NCI-H446 treated with DMSO at 0.1 percent for 48 hours (cell line): ENCODE data around the gene QPRT.
"Not testable (repeated sequence)": the region's sequence is repeated elsewhere in the genome, so short reads cannot be mapped to it uniquely, and the experiment has no call there.

Experiments
- DNase-seq: peaks from one replicate; lab custom pipeline; 2025; lab: John Stamatoyannopoulos, UW

QPRT gene

GRCh38 chr16:29720703-29721102, 41.7 kb downstream of the QPRT start:
- no peak for DNase-seq

GRCh38 chr16:29721167-29721879, 42.3 kb downstream of the QPRT start:
- peak; percentile 28 for DNase-seq

GRCh38 chr16:29726845-29727377, 47.9 kb downstream of the QPRT start:
- DNase-seq: no peak

GRCh38 chr16:29727452-29727851, 48.5 kb downstream of the QPRT start:
- no peak for DNase-seq

GRCh38 chr16:29729116-29729521, 50.1 kb downstream of the QPRT start:
- peak; percentile 48 for DNase-seq

- DNase-seq: no peak
Observed at GRCh38 chr16:29730649-29731048, 51.7 kb downstream of the QPRT start.

- not testable (repeated sequence) for DNase-seq
Observed at GRCh38 chr16:29731768-29732601, 53.0 kb downstream of the QPRT start.

GRCh38 chr16:29734786-29735185, 55.8 kb downstream of the QPRT start:
- DNase-seq: no peak

- no peak for DNase-seq
Observed at GRCh38 chr16:29736112-29736511, 57.1 kb downstream of the QPRT start.

GRCh38 chr16:29736764-29737163, 57.8 kb downstream of the QPRT start:
- no peak for DNase-seq

- no peak for DNase-seq
Observed at GRCh38 chr16:29737713-29738112, 58.7 kb downstream of the QPRT start.

GRCh38 chr16:29738514-29738913, 59.5 kb downstream of the QPRT start:
- no peak for DNase-seq

- not testable (repeated sequence) for DNase-seq
Observed at GRCh38 chr16:29739927-29740629, 61.1 kb downstream of the QPRT start.

GRCh38 chr16:29740630-29741015, 61.6 kb downstream of the QPRT start:
- not testable (repeated sequence) for DNase-seq

GRCh38 chr16:29742683-29743275, 63.8 kb downstream of the QPRT start:
- no peak for DNase-seq

GRCh38 chr16:29743475-29743826, 64.5 kb downstream of the QPRT start:
- DNase-seq: no peak

- DNase-seq: no peak
Observed at GRCh38 chr16:29743827-29744531, 65.0 kb downstream of the QPRT start.

GRCh38 chr16:29744541-29745101, 65.6 kb downstream of the QPRT start:
- no peak for DNase-seq

- DNase-seq: no peak
Observed at GRCh38 chr16:29745121-29745852, 66.3 kb downstream of the QPRT start.

GRCh38 chr16:29745853-29746345, 66.9 kb downstream of the QPRT start, which contains the start of gene C16orf54:
Gene C16orf54, minus strand, starts transcription at chr16:29745990. Its CDS starts 1,039 bp downstream, at chr16:29744951.
- DNase-seq: no peak
